Left ventricle myocardium inferior (tissue), 1 donor: Measurements from ENCODE around the gene NBL1. TPM values are rescaled to one million over a fixed set of nuclear protein-coding genes. Genes with fewer than 3 reads are reported as not detected.

Experiments
- DNase-seq: peaks from one replicate; pipeline ENCODE4 v3.0.0-alpha.2; 2020
- H3K27ac ChIP-seq: fragments of 200-600 bp; replicated peaks from 2 replicates; pipeline ENCODE4 v1.8.0; 2021
- H3K27me3 ChIP-seq: fragments of 200-600 bp; 2 replicates; pipeline ENCODE4 v1.8.0; 2021; ENCODE audit warnings: low read depth
- H3K36me3 ChIP-seq: fragments of 200-600 bp; 2 replicates; pipeline ENCODE4 v1.8.0; 2021
- H3K4me1 ChIP-seq: fragments of 200-600 bp; 2 replicates; pipeline ENCODE4 v1.8.0; 2021
- H3K4me3 ChIP-seq: fragments of 200-600 bp; 2 replicates; pipeline ENCODE4 v1.8.0; 2021; ENCODE audit warnings: mild to moderate bottlenecking, moderate library complexity
- H3K9me3 ChIP-seq: fragments of 200-600 bp; replicated peaks from 2 replicates; pipeline ENCODE4 v1.8.0; 2021
- CTCF ChIP-seq: fragments of 200-600 bp; IDR thresholded peaks from 2 replicates; pipeline ENCODE4 v1.8.0; 2021; ENCODE audit warnings: antibody characterized with exemption, mild to moderate bottlenecking, borderline replicate concordance
- intact Hi-C: fragments of 100-400 bp; cut with micrococcal nuclease; formaldehyde crosslinking; loops from one replicate; pipeline ENCODE4 v1.11.0; 2022
- total RNA-seq: library from RNA; stranded (reverse); fragmentation: NEBNext Ultra II Directional; extraction: Animal tissue kit (Norgen Biotek cat#: 25700); gene quantifications from one replicate; pipeline ENCODE4 v1.2.1, GENCODE V29; 2021
- donor health status: DM: no; HTN: yes; CAD: no; lungs with severe emphysema.

Gene NBL1
- total RNA-seq, 1 donor from 2014 or later = 30.0 TPM

GRCh38 chr1:19617376-19617775 lies 26.7 kb upstream of the NBL1 start:
- H3K9me3 ChIP-seq = no peaks in the 10 kb centered on the region
- no peak for TF ChIP-seq CTCF
- no peak overlapping the region for H3K4me3 ChIP-seq
- intact Hi-C loops = no loop called here
- H3K27ac ChIP-seq = no peak overlapping the region
- no peaks in the 10 kb centered on the region for H3K27me3 ChIP-seq
- peaks cover 18% of the 10 kb centered on the region for H3K36me3 ChIP-seq
- no peak for DNase-seq
- H3K4me1 ChIP-seq = peaks cover 60% of the 10 kb centered on the region

GRCh38 chr1:19618428-19618827 lies 25.7 kb upstream of the NBL1 start:
- TF ChIP-seq CTCF = no peak
- Histone ChIP-seq H3K27me3 (no peaks in the 10 kb centered on the region), H3K9me3 (no peaks in the 10 kb centered on the region), H3K4me1 (peaks cover 53% of the 10 kb centered on the region), H3K36me3 (peaks cover 24% of the 10 kb centered on the region), H3K4me3 (no peak overlapping the region), H3K27ac (no peak overlapping the region)
- no peak for DNase-seq
- intact Hi-C loops = no loop called here

GRCh38 chr1:19619697-19620384 lies 24.3 kb upstream of the NBL1 start:
- H3K27ac ChIP-seq = peak overlapping the region; percentile 30
- peaks cover 44% of the 10 kb centered on the region for H3K4me1 ChIP-seq
- no peak for TF ChIP-seq CTCF

GRCh38 chr1:19620786-19621185 lies 23.3 kb upstream of the NBL1 start:
- Histone ChIP-seq H3K4me3 (no peak overlapping the region), H3K27ac (peak overlapping the region; percentile 30), H3K4me1 (peaks cover 46% of the 10 kb centered on the region), H3K36me3 (peaks cover 34% of the 10 kb centered on the region), H3K9me3 (no peaks in the 10 kb centered on the region), H3K27me3 (no peaks in the 10 kb centered on the region)
- intact Hi-C loops = no loop called here
- no peak for DNase-seq
- TF ChIP-seq CTCF = no peak

More at GRCh38 chr1:19619697-19620384, 24.3 kb upstream of the NBL1 start:
- no peaks in the 10 kb centered on the region for H3K9me3 ChIP-seq
- intact Hi-C loops = no loop called here
- no peak overlapping the region for H3K4me3 ChIP-seq
- no peaks in the 10 kb centered on the region for H3K27me3 ChIP-seq
- no peak for DNase-seq
- H3K36me3 ChIP-seq = peaks cover 34% of the 10 kb centered on the region

- no peak overlapping the region for H3K4me3 ChIP-seq
- no peaks in the 10 kb centered on the region for H3K27me3 ChIP-seq
- intact Hi-C loops = no loop called here
- peaks cover 52% of the 10 kb centered on the region for H3K4me1 ChIP-seq
- H3K9me3 ChIP-seq = no peaks in the 10 kb centered on the region
- no peak for DNase-seq
- peaks cover 35% of the 10 kb centered on the region for H3K36me3 ChIP-seq
- no peak for TF ChIP-seq CTCF
- peak overlapping the region; percentile 5 for H3K27ac ChIP-seq
Observed at GRCh38 chr1:19621274-19621950, 22.7 kb upstream of the NBL1 start.
